Coronary artery (tissue), 2 donors: Measurements from ENCODE around the gene ACKR3.

Experiments used
- DNase-seq: peaks from one replicate; pipeline ENCODE4 v3.0.0-alpha.2; 2017; ENCODE audit warnings: low spot score
- H3K27ac ChIP-seq, 2 donors: fragments of 200-600 bp; sonication (generic); one replicate each; pipeline ENCODE4 v1.5.1; 2016 to 2019
- H3K4me3 ChIP-seq: fragments of 200-600 bp; sonication (generic); 2 replicates; pipeline ENCODE4 v1.5.1; 2016; ENCODE audit warnings: mild to moderate bottlenecking, moderate library complexity
- TF ChIP-seq, protein P1 (sequence below): fragments of 200-600 bp; sonication (generic); IDR thresholded peaks from one replicate; pipeline ENCODE4 v1.5.1; 2019; ENCODE audit warnings: antibody characterized with exemption

ACKR3 gene

DNA sequence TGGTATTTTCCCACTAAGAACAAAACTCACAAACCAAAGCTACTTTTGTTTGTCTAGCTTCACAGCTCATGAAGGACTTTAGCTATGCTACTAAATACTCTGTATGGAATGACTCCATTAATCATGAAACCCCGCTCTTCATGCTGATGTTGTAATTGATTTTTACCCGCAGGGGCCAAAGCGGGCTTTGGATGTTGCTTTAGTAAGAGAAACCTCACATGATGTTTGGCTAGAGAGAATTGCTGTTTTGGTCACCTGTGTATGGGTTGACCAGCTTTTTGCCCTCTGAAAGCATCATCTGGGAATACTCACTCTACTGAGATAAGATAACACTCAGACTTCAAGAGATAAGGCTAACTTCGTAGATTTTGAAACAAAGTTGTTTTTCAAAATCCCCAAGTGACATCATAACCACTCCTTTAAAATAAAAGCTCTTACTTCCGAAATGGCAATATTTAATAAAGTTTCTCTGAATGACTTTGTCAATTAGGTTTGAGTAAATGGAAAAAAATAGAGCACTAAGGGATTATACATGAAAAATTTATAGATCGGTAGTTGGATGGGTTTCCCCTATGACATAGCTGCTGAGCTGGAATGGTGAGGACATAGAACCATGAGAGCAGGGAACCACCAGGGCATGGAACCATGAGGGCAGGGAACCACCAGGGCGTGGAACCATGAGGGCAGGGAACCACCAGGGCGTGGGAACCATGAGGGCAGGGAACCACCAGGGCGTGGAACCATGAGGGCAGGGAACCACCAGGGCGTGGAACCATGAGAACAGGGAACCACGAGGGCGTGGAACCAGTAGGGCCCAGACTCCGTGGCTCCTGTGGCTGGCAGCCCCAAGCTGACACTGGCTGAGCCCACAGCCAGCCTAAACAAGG is 31.9 kb downstream of the ACKR3 start:
- H3K27ac ChIP-seq: no peak overlapping the region
- DNase-seq: no peak
- TF ChIP-seq, protein P1, sequence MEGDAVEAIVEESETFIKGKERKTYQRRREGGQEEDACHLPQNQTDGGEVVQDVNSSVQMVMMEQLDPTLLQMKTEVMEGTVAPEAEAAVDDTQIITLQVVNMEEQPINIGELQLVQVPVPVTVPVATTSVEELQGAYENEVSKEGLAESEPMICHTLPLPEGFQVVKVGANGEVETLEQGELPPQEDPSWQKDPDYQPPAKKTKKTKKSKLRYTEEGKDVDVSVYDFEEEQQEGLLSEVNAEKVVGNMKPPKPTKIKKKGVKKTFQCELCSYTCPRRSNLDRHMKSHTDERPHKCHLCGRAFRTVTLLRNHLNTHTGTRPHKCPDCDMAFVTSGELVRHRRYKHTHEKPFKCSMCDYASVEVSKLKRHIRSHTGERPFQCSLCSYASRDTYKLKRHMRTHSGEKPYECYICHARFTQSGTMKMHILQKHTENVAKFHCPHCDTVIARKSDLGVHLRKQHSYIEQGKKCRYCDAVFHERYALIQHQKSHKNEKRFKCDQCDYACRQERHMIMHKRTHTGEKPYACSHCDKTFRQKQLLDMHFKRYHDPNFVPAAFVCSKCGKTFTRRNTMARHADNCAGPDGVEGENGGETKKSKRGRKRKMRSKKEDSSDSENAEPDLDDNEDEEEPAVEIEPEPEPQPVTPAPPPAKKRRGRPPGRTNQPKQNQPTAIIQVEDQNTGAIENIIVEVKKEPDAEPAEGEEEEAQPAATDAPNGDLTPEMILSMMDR: no peak
- H3K4me3 ChIP-seq: no peak overlapping the region

DNA sequence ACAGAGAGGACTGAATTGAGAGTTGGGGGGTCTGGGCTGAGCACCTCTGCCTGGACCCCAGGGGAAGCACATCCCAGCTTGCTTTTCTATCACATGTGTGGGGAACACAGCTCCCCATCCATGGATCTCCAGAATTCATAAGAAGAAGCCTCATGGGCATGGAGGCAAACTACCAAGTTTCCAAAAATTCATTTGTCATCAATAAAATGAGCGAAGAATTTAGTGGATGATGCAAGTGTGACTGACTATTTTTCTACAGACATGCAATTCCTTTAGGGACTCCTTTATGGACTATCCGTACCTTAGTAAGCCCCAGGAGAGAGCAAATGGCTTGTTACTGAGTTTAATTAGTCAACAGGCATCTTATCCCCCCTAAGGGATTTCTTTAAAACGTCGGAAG is 33.1 kb downstream of the ACKR3 start:
- H3K27ac ChIP-seq: no peak overlapping the region
- TF ChIP-seq, protein P1: no peak
- no peak overlapping the region for H3K4me3 ChIP-seq
- DNase-seq: no peak

DNA sequence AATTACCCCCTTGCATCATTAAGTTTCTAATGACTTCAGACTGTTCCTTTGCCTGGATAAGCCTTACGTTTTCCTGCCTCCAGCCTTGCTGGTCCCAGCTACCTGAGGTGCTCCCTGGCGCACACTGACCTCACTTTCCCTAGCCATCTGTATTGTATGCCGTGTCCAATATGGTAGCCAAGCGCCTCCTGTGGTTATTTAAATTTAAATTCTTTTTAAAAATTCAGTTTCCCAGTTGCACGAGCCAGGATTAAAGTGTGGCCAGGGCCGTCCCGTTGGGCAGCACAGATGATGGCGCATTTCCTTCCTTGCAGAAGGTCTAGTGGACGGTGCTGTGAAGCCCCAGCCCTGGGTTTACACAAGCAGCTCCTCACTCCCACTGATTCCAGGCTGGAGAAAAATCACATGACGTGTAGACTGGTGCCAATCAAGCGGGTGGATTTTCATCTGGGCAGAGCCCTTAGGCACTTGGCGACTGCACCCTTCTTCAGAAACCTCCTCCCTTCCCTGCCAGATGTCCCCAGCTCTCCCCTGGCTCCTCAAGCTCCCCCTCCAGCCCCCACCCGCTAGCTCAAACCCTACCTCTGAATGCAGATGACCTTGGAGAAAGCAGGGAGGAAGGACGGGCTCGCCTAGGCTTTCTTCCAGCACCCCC is 33.9 kb downstream of the ACKR3 start:
- no peak overlapping the region for H3K27ac ChIP-seq
- H3K4me3 ChIP-seq: no peak overlapping the region
- no peak for DNase-seq
- TF ChIP-seq, protein P1: no peak

DNA sequence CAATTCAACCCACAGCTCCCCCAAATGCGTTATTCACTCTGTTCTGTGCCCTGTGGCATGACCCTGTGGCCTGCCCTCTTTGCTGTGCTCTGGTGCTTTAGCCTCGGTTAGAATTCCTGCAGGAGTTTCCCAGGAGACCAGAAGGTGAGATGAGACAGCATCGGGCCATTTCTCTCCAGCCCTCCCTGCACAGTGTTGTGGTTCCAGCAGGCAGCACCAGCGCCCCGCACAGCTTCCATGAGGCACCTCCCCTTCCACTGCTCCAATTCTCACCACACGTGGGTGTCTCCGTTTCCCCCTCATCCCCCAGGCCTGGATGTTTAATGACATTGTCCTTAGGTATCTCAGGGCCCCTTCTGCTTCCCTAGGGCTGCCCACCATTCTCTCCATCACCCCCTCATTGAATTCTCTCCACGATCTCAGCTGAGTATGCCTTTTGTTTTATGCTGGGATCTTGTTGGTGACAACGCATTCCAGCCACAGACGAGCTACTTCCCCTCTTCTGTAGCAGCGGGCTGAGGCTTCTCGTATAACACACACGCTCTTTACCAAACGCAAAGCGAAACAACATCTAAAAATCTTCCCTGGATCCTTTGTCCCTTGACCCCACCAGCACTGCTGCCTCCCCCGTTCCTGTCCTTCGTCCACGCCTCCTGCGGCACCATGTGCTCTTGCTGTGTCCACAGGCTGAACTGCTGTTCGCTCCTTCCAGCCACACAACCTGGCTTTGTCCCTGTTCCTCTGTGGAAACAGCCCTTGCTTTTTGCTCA is 35.1 kb downstream of the ACKR3 start:
- Histone ChIP-seq H3K4me3 (no peak overlapping the region), H3K27ac (no peak overlapping the region)
- TF ChIP-seq, protein P1: no peak
- DNase-seq: peak; percentile 58

DNA sequence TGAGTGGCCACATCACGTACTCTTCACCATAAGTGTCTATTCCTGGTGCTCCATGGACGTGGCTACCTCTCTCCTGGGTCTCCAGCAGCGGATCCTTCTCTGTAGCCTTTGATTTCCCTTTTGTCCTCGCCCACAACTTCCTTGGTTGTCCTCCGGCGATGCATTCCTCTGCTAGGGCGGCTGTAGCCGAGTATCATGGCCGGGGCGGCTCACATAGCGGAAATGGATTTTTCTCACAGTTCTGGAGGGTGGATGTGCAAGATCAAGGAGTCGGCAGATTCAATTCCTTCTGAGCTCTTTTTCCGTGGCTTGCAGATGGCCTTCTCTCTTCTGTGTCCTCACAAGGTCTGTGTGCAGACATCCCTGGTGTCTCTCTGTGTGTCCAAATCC is 35.7 kb downstream of the ACKR3 start:
- H3K27ac ChIP-seq: no peak overlapping the region
- TF ChIP-seq, protein P1: no peak
- peak; percentile 58 for DNase-seq
- H3K4me3 ChIP-seq: no peak overlapping the region

DNA sequence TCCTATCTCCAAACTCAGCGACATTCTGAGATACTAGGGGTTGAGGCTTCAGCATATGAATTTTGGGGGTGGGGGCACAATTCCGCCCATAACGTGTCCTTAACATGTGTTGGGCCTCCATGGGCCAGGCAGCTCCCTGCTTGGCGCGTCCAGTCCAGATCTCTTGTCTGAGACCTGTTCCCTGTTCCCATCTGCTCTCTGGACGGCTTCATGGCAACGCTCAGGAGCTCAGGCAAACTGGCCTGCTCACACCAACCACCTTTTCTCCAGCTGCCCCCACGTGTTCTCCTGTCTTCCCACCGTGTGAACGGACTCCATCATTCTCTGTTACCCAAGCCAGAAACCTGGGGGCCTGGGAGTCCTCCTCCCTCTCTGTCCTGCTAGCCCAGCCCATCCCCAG is 36.4 kb downstream of the ACKR3 start:
- TF ChIP-seq, protein P1: no peak
- no peak overlapping the region for H3K27ac ChIP-seq
- H3K4me3 ChIP-seq: no peak overlapping the region
- no peak for DNase-seq
